Suprapubic skin (tissue), 4 donors: Measurements from ENCODE around the gene IER2. TPM values are rescaled to one million over a fixed set of nuclear protein-coding genes. Genes with fewer than 3 reads are reported as not detected.

Experiments used
- DNase-seq, 2 donors: peaks; one replicate each; pipeline ENCODE4 v3.0.0-alpha.2; 2019; ENCODE audit warnings: low spot score in 2 of 2
- H3K27ac ChIP-seq: fragments of 200-600 bp; sonication (generic); one replicate; pipeline ENCODE4 v1.5.1; 2019
- H3K27me3 ChIP-seq: fragments of 200-600 bp; sonication (generic); one replicate; pipeline ENCODE4 v1.5.1; 2019
- H3K36me3 ChIP-seq: fragments of 200-600 bp; sonication (generic); one replicate; pipeline ENCODE4 v1.5.1; 2019
- H3K4me1 ChIP-seq: fragments of 200-600 bp; sonication (generic); one replicate; pipeline ENCODE4 v1.5.1; 2019
- H3K4me3 ChIP-seq: fragments of 200-600 bp; sonication (generic); one replicate; pipeline ENCODE4 v1.5.1; 2019; ENCODE audit warnings: mild to moderate bottlenecking
- H3K9me3 ChIP-seq: fragments of 200-600 bp; sonication (generic); one replicate; pipeline ENCODE4 v1.5.1; 2019
- CTCF ChIP-seq, 2 donors: fragments of 200-600 bp in 1 of 2; fragments of 450-650 bp in 1 of 2; sonication (generic) in 1 of 2; IDR thresholded peaks; one replicate each; pipeline ENCODE4 v1.5.1; 2016 to 2019; ENCODE audit warnings: antibody characterized with exemption in 2 of 2, mild to moderate bottlenecking in 1 of 2, moderate library complexity in 1 of 2
- EP300 ChIP-seq: sonication (generic); formaldehyde crosslinking; IDR thresholded peaks from one replicate; pipeline ENCODE4 v1.6.1; 2017; ENCODE audit warnings: antibody characterized with exemption
- POLR2A ChIP-seq, 2 donors: fragments of 450-650 bp; IDR thresholded peaks; one replicate each; pipeline ENCODE4 v1.6.1; 2017; ENCODE audit warnings: antibody characterized with exemption in 2 of 2, mild to moderate bottlenecking in 2 of 2, moderate library complexity in 2 of 2
- POLR2AphosphoS5 ChIP-seq, 3 donors: sonication (generic); formaldehyde crosslinking; IDR thresholded peaks; one replicate each; pipeline ENCODE4 v1.6.1; 2017; ENCODE audit warnings: antibody characterized with exemption in 3 of 3
- WGBS: methylation state at CpG from one replicate; pipeline ENCODE4 v1.1.5; 2018; 5-methylcytosine and 5-hydroxymethylcytosine counted together
- total RNA-seq, 4 donors: library from RNA; depleted of rRNA; stranded (reverse); fragments of >200 nt; gene quantifications; one replicate each; pipeline ENCODE4 v1.1.0, GENCODE V29; 2016

Gene IER2
- total RNA-seq: 100 to 1,000 TPM; 154 to 377 (median 214) TPM

GRCh38 chr19:13150187-13150930 is at the start of gene IER2, which contains the start of gene STX10:
TSS of gene IER2 (plus strand) at chr19:13150411. CDS start at chr19:13153187, 2,776 bp downstream.
TSS of gene STX10 (minus strand) at chr19:13150375. CDS start at chr19:13150173, 202 bp downstream.
- DNase-seq: peak; percentile 98 to 99
- H3K27ac ChIP-seq: peak within 1 kb of the TSS; percentile 97
- H3K4me3 ChIP-seq: peak within 1 kb of the TSS; percentile 79
- no peaks in the 10 kb centered on the region for H3K27me3 ChIP-seq
- peaks cover 28% of the 10 kb centered on the region for H3K4me1 ChIP-seq
- peaks cover 3% of the 10 kb centered on the region for H3K36me3 ChIP-seq
- WGBS: 0% methylated on average over 10 of the region's 51 CpGs
- TF ChIP-seq CTCF (IDR thresholded peaks at IDR 0.05) (peak; percentile 24 to 63), POLR2A (IDR thresholded peaks at IDR 0.05) (peak in 1 of 2 donors; percentile 72), EP300 (no peak), POLR2AphosphoS5 (IDR thresholded peaks at IDR 0.05) (peak; percentile 90 to 95 (median 91))
- no peaks in the 10 kb centered on the region for H3K9me3 ChIP-seq

- DNase-seq: no peak
- Histone ChIP-seq H3K36me3 (no peaks in the 10 kb centered on the region), H3K4me1 (peaks cover 70% of the 10 kb centered on the region), H3K27ac (no peak overlapping the region), H3K9me3 (no peaks in the 10 kb centered on the region), H3K27me3 (no peaks in the 10 kb centered on the region), H3K4me3 (peak overlapping the region; percentile 53)
- 66% methylated on average over 8 of the region's 18 CpGs for WGBS
- TF ChIP-seq EP300 (no peak), CTCF (IDR thresholded peaks at IDR 0.05) (peak in 1 of 2 donors; percentile 17)
These were observed 49.2 kb upstream of the IER2 start for GRCh38 chr19:13100841-13101589.

- WGBS: 56% methylated on average over 7 of the region's 7 CpGs
These were observed 48.4 kb upstream of the IER2 start for GRCh38 chr19:13101590-13102415.

GRCh38 chr19:13102416-13102665 is 47.9 kb upstream of the IER2 start:
- Histone ChIP-seq H3K27me3 (no peaks in the 10 kb centered on the region), H3K9me3 (no peaks in the 10 kb centered on the region), H3K4me3 (peak overlapping the region; percentile 53), H3K4me1 (peaks cover 57% of the 10 kb centered on the region), H3K36me3 (peaks cover 3% of the 10 kb centered on the region), H3K27ac (peak overlapping the region; percentile 71)
- DNase-seq: no peak
- 0% methylated on average over 3 of the region's 7 CpGs for WGBS
- TF ChIP-seq CTCF (IDR thresholded peaks at IDR 0.05) (no peak), EP300 (no peak), POLR2AphosphoS5 (IDR thresholded peaks at IDR 0.05) (no peak), POLR2A (IDR thresholded peaks at IDR 0.05) (no peak)

More at GRCh38 chr19:13101590-13102415, 48.4 kb upstream of the IER2 start:
- Histone ChIP-seq H3K9me3 (no peaks in the 10 kb centered on the region), H3K36me3 (no peaks in the 10 kb centered on the region), H3K27me3 (no peaks in the 10 kb centered on the region), H3K27ac (peak overlapping the region; percentile 71), H3K4me3 (peak overlapping the region; percentile 53), H3K4me1 (peaks cover 62% of the 10 kb centered on the region)
- DNase-seq: no peak
- TF ChIP-seq CTCF (IDR thresholded peaks at IDR 0.05): no peak
- TF ChIP-seq POLR2A (IDR thresholded peaks at IDR 0.05): no peak
- TF ChIP-seq POLR2AphosphoS5 (IDR thresholded peaks at IDR 0.05): no peak
- no peak for TF ChIP-seq EP300
